DLD1 (cell line): ENCODE data around the gene DMP1.

Source experiments
- in situ Hi-C: cut with HindIII; loops from 2 replicates; pipeline ENCODE4 v1.10.0; 2017; ENCODE audit warnings: low sequenced_read_pairs

The DMP1 gene

DNA sequence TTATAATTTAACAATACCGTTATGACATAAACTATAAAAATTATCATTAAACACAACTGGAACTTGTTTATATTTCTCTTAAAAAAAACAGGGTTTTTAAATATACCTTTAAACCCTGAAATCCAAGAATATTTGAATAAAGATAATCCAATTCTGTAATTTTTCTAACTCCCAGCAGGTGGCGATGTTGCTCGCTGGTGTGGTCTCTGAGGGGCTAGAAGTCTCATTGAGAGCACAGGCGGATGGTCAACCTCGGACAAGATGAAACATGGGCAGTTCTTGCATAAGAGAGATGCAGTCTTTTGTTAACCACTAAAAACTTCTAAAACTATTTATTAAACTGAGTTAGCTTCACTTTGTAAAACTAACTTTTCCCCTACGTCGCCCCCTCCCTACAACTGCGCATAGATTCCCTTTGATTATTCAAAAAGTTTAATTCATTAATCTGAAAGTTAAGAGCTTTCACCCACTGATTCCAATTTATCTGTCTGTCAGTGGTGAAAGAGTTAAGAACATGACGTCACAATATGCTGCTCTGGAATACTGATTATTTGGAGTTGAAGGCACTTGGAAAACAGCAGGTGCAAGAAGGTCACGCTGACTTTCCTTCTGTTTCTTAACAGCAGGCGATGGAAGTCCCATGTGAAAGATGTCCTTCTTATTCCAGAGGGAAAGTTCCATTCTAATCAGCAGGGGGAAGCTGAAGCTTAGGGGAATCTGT is 29.5 kb downstream of the DMP1 start:
- in situ Hi-C loops = loop anchor here (25.0 kb wide), 2 partner anchors 158 to 308 kb away; partner anchors contain the start of genes MEPE and SPP1

DNA sequence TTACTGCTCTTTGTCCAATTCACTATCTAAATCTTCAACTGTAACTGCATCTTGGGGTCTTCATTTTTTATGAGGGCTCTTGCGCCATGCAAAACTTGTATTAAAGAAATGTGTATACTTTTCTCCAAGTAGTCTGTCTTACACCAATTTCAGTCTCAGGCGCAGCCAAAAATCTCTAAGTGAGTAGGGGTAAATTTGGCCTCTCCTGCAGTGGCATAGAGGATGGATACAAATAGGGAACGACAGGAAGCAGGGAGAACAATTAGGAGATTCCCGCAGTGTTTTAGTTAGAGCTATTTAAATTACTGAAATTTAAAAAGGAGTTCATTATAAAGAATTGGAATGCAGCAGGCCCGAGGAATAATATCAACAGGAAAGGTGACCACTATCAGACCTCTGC is 30.2 kb downstream of the DMP1 start:
- in situ Hi-C loops = loop anchor here (25.0 kb wide), 2 partner anchors 157 to 307 kb away; partner anchors contain the start of genes MEPE and SPP1

DNA sequence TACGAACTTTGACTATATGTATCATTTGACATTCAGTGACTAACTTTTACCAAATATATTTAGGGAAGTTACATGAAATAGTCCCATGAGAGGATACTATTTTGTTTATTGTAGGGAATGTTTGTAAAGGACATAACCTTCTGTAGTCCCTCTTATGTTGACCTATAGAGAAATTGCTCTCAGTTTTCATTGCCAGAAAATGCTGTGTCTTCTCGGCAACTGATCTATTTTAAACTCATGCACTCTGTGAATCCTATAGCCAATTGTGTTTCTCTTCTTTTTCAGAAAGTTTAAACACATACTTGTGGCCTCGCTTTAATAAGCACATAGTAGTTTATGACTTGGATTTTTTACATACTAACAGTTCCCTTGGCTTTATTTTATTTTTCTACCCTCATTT is 38.2 kb downstream of the DMP1 start:
- in situ Hi-C loops = loop anchor here (25.0 kb wide), 2 partner anchors 149 to 299 kb away; partner anchors contain the start of genes MEPE and SPP1

DNA sequence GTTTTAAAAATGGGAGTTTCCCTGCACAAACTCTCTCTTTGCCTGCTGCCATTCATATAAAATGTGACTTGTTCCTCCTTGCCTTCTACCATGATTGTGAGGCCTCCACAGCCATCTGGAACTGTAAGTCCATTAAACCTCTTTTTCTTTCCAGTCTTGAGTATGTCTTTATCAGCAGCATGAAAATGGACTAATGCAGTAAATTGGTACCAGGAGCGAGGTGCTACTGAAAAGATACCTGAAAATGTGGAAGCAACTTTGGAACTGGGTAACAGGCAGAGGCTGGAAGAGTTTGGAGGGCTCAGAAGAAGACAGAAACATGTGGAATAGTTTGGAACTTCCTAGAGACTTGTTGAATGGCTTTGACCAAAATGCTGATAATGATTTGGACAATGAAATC is 40.9 kb downstream of the DMP1 start:
- in situ Hi-C loops = loop anchor here (25.0 kb wide), 2 partner anchors 146 to 296 kb away; partner anchors contain the start of genes MEPE and SPP1

DNA sequence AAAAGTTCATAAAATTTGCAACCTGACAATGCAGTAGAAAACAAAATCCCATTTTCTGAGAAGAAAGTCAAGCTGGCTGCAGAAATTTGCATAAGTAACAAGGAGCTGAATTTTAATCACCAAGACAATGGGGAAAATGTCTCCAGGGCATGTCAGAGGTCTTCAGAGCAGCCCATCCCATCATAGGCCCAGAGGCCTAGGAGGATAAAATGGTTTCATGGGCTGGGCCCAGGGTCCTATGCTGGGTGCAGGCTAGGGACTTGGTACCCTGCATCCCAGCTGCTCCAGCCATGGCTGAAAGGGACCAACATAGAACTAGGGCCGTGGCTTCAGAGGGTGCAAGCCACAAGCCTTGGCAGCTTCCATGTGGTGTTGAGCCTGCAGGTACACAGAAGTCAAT is 42.0 kb downstream of the DMP1 start:
- in situ Hi-C loops = loop anchor here (25.0 kb wide), 2 partner anchors 145 to 295 kb away; partner anchors contain the start of genes MEPE and SPP1

DNA sequence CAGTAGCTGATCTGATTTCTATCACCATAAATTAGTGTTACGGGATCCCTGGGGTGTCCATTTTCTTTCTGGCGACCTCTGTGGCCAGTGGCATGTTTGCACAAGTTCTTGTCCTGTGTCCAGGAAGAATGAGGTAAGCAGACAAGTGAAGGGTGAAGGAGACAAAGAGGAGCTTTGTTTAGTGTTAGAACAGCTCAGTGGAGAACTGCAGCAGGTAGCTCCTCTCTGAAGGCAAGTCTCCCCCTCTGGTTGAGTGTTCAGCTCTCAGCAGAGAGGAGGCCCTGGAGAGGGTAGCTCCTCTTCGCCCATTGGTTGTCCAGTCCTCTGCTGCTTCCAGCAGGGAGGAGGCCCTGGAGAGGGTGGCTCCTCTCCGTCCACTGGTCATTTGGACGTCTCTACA is 47.2 kb downstream of the DMP1 start:
- in situ Hi-C loops = loop anchor here (25.0 kb wide), 2 partner anchors 140 to 290 kb away; partner anchors contain the start of genes MEPE and SPP1

DNA sequence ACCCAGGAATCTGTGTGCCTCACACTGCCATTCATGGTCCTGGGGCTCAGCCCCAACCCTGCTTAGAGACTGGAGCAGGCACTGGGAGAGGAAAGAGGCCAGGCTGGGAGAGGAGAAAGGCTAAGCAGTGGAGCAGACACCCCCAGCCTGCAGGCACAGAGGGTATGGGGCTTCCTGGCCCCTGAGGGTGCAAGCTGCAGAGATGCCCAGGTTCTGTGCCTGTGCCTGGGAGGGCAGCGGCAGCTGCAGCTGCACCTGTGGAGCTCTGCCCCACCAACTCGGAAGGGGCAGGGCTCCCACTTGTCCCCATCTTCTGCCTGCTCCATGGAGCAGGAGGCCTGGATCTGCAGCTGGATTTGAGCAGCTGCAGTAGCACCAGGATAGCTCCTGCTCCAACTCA is 47.9 kb downstream of the DMP1 start:
- in situ Hi-C loops = loop anchor here (25.0 kb wide), 2 partner anchors 139 to 289 kb away; partner anchors contain the start of genes MEPE and SPP1

DNA sequence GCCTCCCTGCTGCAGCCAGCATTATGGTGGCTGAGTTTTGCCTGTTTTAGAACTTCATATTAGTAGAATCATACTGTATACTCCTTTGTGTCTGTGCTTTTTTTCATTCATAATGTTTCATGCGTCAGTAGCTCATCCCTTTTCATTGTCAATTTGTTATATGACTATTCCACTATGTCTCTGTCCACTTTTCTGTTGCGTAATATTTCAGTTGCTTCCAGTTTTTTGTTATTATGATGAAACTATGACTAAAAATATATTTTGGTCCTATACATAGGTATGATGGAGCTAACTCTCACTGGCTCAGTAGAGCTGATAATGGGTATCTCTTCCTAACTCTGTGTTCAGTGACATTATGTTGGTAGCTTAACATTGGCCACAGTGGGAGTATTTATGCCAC is 48.3 kb downstream of the DMP1 start:
- in situ Hi-C loops = loop anchor here (25.0 kb wide), 2 partner anchors 139 to 289 kb away; partner anchors contain the start of genes MEPE and SPP1

DNA sequence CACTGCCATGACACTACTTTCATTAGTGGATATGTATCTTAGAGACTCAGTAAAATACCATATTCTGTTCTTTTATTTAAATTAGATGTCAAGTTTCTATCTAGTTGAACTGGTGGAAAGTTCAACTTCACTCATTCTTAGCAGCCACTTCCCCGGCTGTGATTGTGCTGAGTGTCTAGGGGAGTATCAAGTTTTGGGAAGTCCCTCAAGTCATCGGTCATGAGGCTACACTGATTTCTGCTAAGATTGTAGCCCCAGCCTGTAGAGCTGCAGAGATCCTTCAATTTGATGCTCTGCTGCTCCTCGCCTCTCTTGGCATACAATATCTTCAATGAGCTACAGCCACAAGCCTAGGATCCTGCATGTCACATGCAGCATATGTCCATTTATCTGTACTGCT is 53.9 kb downstream of the DMP1 start:
- in situ Hi-C loops = no loop called here

DNA sequence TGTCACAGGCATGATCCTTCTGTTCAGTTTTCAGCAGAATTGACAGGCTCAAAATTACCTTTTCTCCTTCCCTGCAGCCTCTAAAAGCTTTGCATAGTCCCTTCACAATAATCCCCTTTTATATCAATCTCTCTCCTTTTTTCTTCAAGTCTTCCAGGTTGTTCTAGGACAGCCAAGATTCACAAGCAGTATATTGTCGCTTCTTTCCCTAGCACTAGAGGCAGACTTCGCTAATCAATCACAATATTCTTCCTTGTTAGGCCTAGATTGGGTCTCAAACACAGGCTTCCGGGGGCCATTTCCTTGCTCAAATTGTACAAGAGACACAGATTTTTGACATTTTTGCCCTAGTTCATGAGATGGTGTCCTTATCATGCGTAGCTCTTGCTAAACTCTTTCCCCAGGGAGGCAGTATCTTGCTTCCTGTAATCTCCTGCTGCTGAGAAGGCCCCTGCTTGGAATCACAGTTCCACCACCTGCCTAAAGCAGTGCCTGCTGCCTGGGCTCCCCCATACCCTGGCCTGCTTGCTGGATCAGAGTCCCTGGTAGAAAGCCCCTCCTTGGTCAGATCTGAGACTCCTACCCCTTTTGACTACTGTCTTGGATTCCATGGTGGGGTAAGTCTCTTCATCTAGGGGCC is 57.3 kb downstream of the DMP1 start:
- in situ Hi-C loops = no loop called here
